ENCODE data around the gene SOX10.
A peak's percentile ranks its signal among the peaks of the same experiment; 100 is the strongest.

DNA sequence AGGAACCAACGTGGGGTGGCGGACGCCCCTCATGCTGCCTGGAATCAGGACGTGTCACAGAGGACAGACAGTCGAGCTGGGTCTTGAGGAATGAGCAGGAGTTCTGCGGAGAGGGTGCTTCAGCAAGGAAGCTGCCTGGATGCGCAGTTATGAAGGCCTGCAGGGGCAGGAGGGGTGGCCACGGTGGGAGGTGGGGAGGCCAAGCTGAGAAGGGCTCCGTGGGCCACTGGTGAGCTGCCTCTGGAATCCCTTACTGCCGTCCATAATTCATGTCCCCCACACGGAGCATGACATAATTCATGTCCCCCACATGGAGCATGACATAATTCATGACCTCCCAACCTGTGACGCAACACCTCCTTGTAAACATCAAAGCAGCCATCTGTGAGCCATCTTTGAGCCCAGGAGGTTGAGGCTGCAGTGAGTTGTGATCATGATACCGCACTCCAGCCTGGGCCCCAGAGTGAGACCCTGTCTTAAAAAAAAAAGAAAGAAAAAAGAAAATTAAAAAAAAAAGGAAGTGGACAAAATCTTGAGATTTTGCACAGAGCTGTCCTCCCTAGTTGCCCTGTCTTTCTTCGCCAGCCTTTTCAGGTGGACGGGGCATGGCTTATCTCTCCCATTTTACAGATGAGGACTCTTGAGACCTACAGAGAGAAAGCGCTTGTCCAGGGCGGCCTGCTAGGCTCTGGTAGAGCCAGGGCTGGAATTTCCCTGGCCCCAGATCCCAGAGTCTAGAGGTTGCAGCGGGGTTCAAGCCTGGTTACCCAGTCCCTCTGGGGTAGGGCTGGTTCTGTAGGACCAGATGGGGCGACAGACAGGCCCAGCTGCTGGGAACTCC, 48.5 kb upstream of the SOX10 start:
- TF ChIP-seq ZNF350 (tag by site-specific recombination; IDR thresholded peaks at IDR 0.05) (no peak), ZNF548 (tag by site-specific recombination; IDR thresholded peaks at IDR 0.05) (no peak), ZNF274 (IDR thresholded peaks at IDR 0.05; ENCODE audit: low read length) (no peak), ZNF274 (tag by site-specific recombination; IDR thresholded peaks at IDR 0.05; ENCODE audit: borderline replicate concordance) (no peak), ZNF184 (tag by site-specific recombination; IDR thresholded peaks at IDR 0.05) (peak; percentile 34; the same call in 1 of the 2 replicates), YY1 (tag by site-specific recombination; IDR thresholded peaks at IDR 0.05) (no peak), ZNF138 (tag by site-specific recombination; IDR thresholded peaks at IDR 0.05; ENCODE audit: borderline replicate concordance) (no peak), ZNF544 (tag by site-specific recombination; IDR thresholded peaks at IDR 0.05) (no peak), BCL11A (tag by site-specific recombination; IDR thresholded peaks at IDR 0.05; ENCODE audit: low read depth) (peak; percentile 88), HOXA7 (CRISPR knock-in tag; IDR thresholded peaks at IDR 0.05; ENCODE audit: borderline replicate concordance) (no peak), ZBTB17 (tag by site-specific recombination; IDR thresholded peaks at IDR 0.05) (peak; percentile 67), MEIS1 (CRISPR knock-in tag; IDR thresholded peaks at IDR 0.05; ENCODE audit: borderline replicate concordance) (no peak), ZNF501 (tag by site-specific recombination; IDR thresholded peaks at IDR 0.05) (no peak)
- TF ChIP-seq, protein P1, sequence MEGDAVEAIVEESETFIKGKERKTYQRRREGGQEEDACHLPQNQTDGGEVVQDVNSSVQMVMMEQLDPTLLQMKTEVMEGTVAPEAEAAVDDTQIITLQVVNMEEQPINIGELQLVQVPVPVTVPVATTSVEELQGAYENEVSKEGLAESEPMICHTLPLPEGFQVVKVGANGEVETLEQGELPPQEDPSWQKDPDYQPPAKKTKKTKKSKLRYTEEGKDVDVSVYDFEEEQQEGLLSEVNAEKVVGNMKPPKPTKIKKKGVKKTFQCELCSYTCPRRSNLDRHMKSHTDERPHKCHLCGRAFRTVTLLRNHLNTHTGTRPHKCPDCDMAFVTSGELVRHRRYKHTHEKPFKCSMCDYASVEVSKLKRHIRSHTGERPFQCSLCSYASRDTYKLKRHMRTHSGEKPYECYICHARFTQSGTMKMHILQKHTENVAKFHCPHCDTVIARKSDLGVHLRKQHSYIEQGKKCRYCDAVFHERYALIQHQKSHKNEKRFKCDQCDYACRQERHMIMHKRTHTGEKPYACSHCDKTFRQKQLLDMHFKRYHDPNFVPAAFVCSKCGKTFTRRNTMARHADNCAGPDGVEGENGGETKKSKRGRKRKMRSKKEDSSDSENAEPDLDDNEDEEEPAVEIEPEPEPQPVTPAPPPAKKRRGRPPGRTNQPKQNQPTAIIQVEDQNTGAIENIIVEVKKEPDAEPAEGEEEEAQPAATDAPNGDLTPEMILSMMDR (tag by site-specific recombination; IDR thresholded peaks at IDR 0.05): no peak
- TF ChIP-seq, protein P2, sequence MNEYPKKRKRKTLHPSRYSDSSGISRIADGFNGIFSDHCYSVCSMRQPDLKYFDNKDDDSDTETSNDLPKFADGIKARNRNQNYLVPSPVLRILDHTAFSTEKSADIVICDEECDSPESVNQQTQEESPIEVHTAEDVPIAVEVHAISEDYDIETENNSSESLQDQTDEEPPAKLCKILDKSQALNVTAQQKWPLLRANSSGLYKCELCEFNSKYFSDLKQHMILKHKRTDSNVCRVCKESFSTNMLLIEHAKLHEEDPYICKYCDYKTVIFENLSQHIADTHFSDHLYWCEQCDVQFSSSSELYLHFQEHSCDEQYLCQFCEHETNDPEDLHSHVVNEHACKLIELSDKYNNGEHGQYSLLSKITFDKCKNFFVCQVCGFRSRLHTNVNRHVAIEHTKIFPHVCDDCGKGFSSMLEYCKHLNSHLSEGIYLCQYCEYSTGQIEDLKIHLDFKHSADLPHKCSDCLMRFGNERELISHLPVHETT (tag by site-specific recombination; IDR thresholded peaks at IDR 0.05): 0 out of 2 replicates have a peak, but pooled peaks have one; percentile 82
